HEK293 (cell line): ENCODE results near the gene KCNK15.

Experiments used
- CTCF ChIP-seq: fragments of 450-650 bp; formaldehyde crosslinking; IDR thresholded peaks from 2 replicates; pipeline ENCODE4 v1.5.1; 2016; ENCODE audit warnings: missing biosample characterization, missing genetic modification characterization
- HOXD13 ChIP-seq: sonication (generic); formaldehyde crosslinking; IDR thresholded peaks from 2 replicates; pipeline ENCODE4 v1.8.0; 2022; ENCODE audit warnings: missing genetic modification reagents, borderline replicate concordance
- KLF9 ChIP-seq: fragments of 450-650 bp; formaldehyde crosslinking; IDR thresholded peaks from 2 replicates; pipeline ENCODE4 v1.5.1; 2016; ENCODE audit warnings: missing biosample characterization, missing genetic modification characterization, low read depth
- MZF1 ChIP-seq: fragments of 450-650 bp; formaldehyde crosslinking; IDR thresholded peaks from 2 replicates; pipeline ENCODE4 v1.5.1; 2017; ENCODE audit warnings: missing biosample characterization, missing genetic modification characterization, borderline replicate concordance
- TCF7L2 ChIP-seq: IDR thresholded peaks from 2 replicates; pipeline ENCODE4 v1.6.1; 2011; ENCODE audit warnings: low read depth, mild to moderate bottlenecking, inconsistent platforms, low read length, moderate library complexity, borderline replicate concordance
- ZNF37A ChIP-seq: fragments of 450-650 bp; IDR thresholded peaks from 2 replicates; pipeline ENCODE4 v1.5.1; 2018; ENCODE audit warnings: missing biosample characterization, missing genetic modification characterization
- ZSCAN16 ChIP-seq: fragments of 450-650 bp; formaldehyde crosslinking; IDR thresholded peaks from 2 replicates; pipeline ENCODE4 v1.5.1; 2016; ENCODE audit warnings: missing biosample characterization, missing genetic modification characterization

- TF ChIP-seq MZF1 (tag by site-specific recombination) (no peak), CTCF (tag by site-specific recombination) (no peak), TCF7L2 (no peak), ZNF37A (tag by site-specific recombination) (no peak), HOXD13 (CRISPR knock-in tag) (no peak), KLF9 (tag by site-specific recombination) (no peak), ZSCAN16 (tag by site-specific recombination) (no peak)
Measured at GRCh38 chr20:44756956-44757355, 11.3 kb downstream of the KCNK15 start.
